ENCODE measurements around the gene MRPL24. TPM values are rescaled to one million over a fixed set of nuclear protein-coding genes. Genes with fewer than 3 reads are reported as not detected.

The MRPL24 gene
- polyA plus RNA-seq, 3 donors = 63.0 to 69.1 (median 64.1) TPM

GRCh38 chr1:156705918-156706656, 34.8 kb downstream of the MRPL24 start:
- peak in 6 of 11 donors; percentile 72 to 88 (median 82) for DNase-seq (ENCODE audit: extremely low read depth in 1 of 11, low read depth in 9 of 11, low spot score in 4 of 11)

- no peak for DNase-seq (ENCODE audit: extremely low read depth in 1 of 11, low read depth in 9 of 11, low spot score in 4 of 11)
Observed at GRCh38 chr1:156705321-156705917, 35.5 kb downstream of the MRPL24 start, which contains the start of gene CRABP2. TSS of gene CRABP2 (minus strand) at chr1:156705583. CDS start at chr1:156705446, 137 bp downstream.

- no peak for DNase-seq (ENCODE audit: extremely low read depth in 1 of 11, low read depth in 9 of 11, low spot score in 4 of 11)
Observed at GRCh38 chr1:156704930-156705320, 36.0 kb downstream of the MRPL24 start.

GRCh38 chr1:156704166-156704711, 36.6 kb downstream of the MRPL24 start:
- DNase-seq (ENCODE audit: extremely low read depth in 1 of 11, low read depth in 9 of 11, low spot score in 4 of 11) = no peak

GRCh38 chr1:156703741-156704140, 37.1 kb downstream of the MRPL24 start:
- DNase-seq (ENCODE audit: extremely low read depth in 1 of 11, low read depth in 9 of 11, low spot score in 4 of 11) = no peak

GRCh38 chr1:156703336-156703735, 37.6 kb downstream of the MRPL24 start:
- DNase-seq (ENCODE audit: extremely low read depth in 1 of 11, low read depth in 9 of 11, low spot score in 4 of 11) = no peak

GRCh38 chr1:156700736-156701531, 40.0 kb downstream of the MRPL24 start:
- no peak for DNase-seq (ENCODE audit: extremely low read depth in 1 of 11, low read depth in 9 of 11, low spot score in 4 of 11)

GRCh38 chr1:156698995-156699394, 41.9 kb downstream of the MRPL24 start:
- no peak for DNase-seq (ENCODE audit: extremely low read depth in 1 of 11, low read depth in 9 of 11, low spot score in 4 of 11)

GRCh38 chr1:156697481-156697880, 43.4 kb downstream of the MRPL24 start:
- no peak for DNase-seq (ENCODE audit: extremely low read depth in 1 of 11, low read depth in 9 of 11, low spot score in 4 of 11)

GRCh38 chr1:156696755-156697154, 44.1 kb downstream of the MRPL24 start:
- DNase-seq (ENCODE audit: extremely low read depth in 1 of 11, low read depth in 9 of 11, low spot score in 4 of 11) = no peak

- no peak for DNase-seq (ENCODE audit: extremely low read depth in 1 of 11, low read depth in 9 of 11, low spot score in 4 of 11)
Observed at GRCh38 chr1:156694690-156694962, 46.3 kb downstream of the MRPL24 start.

- no peak for DNase-seq (ENCODE audit: extremely low read depth in 1 of 11, low read depth in 9 of 11, low spot score in 4 of 11)
Observed at GRCh38 chr1:156693848-156694689, 46.8 kb downstream of the MRPL24 start.

- DNase-seq (ENCODE audit: extremely low read depth in 1 of 11, low read depth in 9 of 11, low spot score in 4 of 11) = peak in 7 of 11 donors; percentile 60 to 89 (median 83)
Observed at GRCh38 chr1:156692925-156693847, 47.7 kb downstream of the MRPL24 start.

GRCh38 chr1:156692441-156692924, 48.4 kb downstream of the MRPL24 start:
- DNase-seq (ENCODE audit: extremely low read depth in 1 of 11, low read depth in 9 of 11, low spot score in 4 of 11) = no peak

GRCh38 chr1:156691665-156692440, 49.0 kb downstream of the MRPL24 start:
- DNase-seq (ENCODE audit: extremely low read depth in 1 of 11, low read depth in 9 of 11, low spot score in 4 of 11) = no peak

GRCh38 chr1:156691191-156691590, 49.7 kb downstream of the MRPL24 start:
- no peak for DNase-seq (ENCODE audit: extremely low read depth in 1 of 11, low read depth in 9 of 11, low spot score in 4 of 11)

- DNase-seq (ENCODE audit: extremely low read depth in 1 of 11, low read depth in 9 of 11, low spot score in 4 of 11) = no peak
Observed at GRCh38 chr1:156690675-156691036, 50.2 kb downstream of the MRPL24 start.

Measured in renal cortex interstitium (tissue), 11 donors.